Measurements from ENCODE around the gene DEPDC1B.
"Not testable (repeated sequence)": the region's sequence is repeated elsewhere in the genome, so short reads cannot be mapped to it uniquely, and the experiment has no call there.

GRCh38 chr5:60587312-60587711 is 112.7 kb downstream of the DEPDC1B start:
- not testable (repeated sequence) for TF ChIP-seq CTCF (conservative IDR thresholded peaks at IDR 0.05; ENCODE audit: low read depth in 2 of 2); POLR2AphosphoS5 (IDR thresholded peaks at IDR 0.05; ENCODE audit: low read depth); EZH2phosphoT487 (IDR thresholded peaks at IDR 0.05; ENCODE audit: unreplicated experiment); EZH2 (IDR thresholded peaks at IDR 0.05; ENCODE audit: low read depth, unreplicated experiment); CREB1 (CRISPR knock-in tag; IDR thresholded peaks at IDR 0.05; ENCODE audit: low read depth); ZNF114 (CRISPR knock-in tag; IDR thresholded peaks at IDR 0.05); ZNF331 (CRISPR knock-in tag; IDR thresholded peaks at IDR 0.05; ENCODE audit: low read depth); JUNB (IDR thresholded peaks at IDR 0.05; ENCODE audit: unreplicated experiment)

Measured in GM23338 (cell line).